ENCODE data around the gene CNTN2. TPM values are rescaled to one million over a fixed set of nuclear protein-coding genes. Genes with fewer than 3 reads are reported as not detected.

Gene CNTN2
- total RNA-seq, 1 donor from 2014 or later = 208 TPM

GRCh38 chr1:205016075-205016474 lies 26.9 kb upstream of the CNTN2 start:
- H3K4me1 Mint-ChIP-seq (ENCODE audit: low read depth, unreplicated experiment) = peaks cover 34% of the 10 kb centered on the region
- no peak overlapping the region for H3K27ac Mint-ChIP-seq (ENCODE audit: unreplicated experiment)
- H3K27me3 Mint-ChIP-seq (ENCODE audit: unreplicated experiment) = peaks cover 24% of the 10 kb centered on the region
- no peak for DNase-seq
- H3K36me3 Mint-ChIP-seq (ENCODE audit: unreplicated experiment) = peaks cover 7% of the 10 kb centered on the region
- no peak overlapping the region for H3K4me3 Mint-ChIP-seq (ENCODE audit: unreplicated experiment)
- TF ChIP-seq CTCF (IDR thresholded peaks at IDR 0.05; ENCODE audit: partially characterized antibody, unreplicated experiment) = no peak
- H3K9me3 Mint-ChIP-seq (ENCODE audit: unreplicated experiment) = peaks cover 24% of the 10 kb centered on the region

GRCh38 chr1:205016584-205016983 lies 26.4 kb upstream of the CNTN2 start:
- Mint-ChIP-seq H3K4me3 (ENCODE audit: unreplicated experiment) (no peak overlapping the region), H3K4me1 (ENCODE audit: low read depth, unreplicated experiment) (peaks cover 30% of the 10 kb centered on the region), H3K27me3 (ENCODE audit: unreplicated experiment) (peaks cover 24% of the 10 kb centered on the region), H3K9me3 (ENCODE audit: unreplicated experiment) (peaks cover 21% of the 10 kb centered on the region), H3K27ac (ENCODE audit: unreplicated experiment) (no peak overlapping the region), H3K36me3 (ENCODE audit: unreplicated experiment) (peaks cover 7% of the 10 kb centered on the region)
- no peak for TF ChIP-seq CTCF (IDR thresholded peaks at IDR 0.05; ENCODE audit: partially characterized antibody, unreplicated experiment)
- no peak for DNase-seq

GRCh38 chr1:205017001-205017400 lies 26.0 kb upstream of the CNTN2 start:
- no peak for TF ChIP-seq CTCF (IDR thresholded peaks at IDR 0.05; ENCODE audit: partially characterized antibody, unreplicated experiment)
- H3K27ac Mint-ChIP-seq (ENCODE audit: unreplicated experiment) = no peak overlapping the region
- peaks cover 7% of the 10 kb centered on the region for H3K36me3 Mint-ChIP-seq (ENCODE audit: unreplicated experiment)

DNA sequence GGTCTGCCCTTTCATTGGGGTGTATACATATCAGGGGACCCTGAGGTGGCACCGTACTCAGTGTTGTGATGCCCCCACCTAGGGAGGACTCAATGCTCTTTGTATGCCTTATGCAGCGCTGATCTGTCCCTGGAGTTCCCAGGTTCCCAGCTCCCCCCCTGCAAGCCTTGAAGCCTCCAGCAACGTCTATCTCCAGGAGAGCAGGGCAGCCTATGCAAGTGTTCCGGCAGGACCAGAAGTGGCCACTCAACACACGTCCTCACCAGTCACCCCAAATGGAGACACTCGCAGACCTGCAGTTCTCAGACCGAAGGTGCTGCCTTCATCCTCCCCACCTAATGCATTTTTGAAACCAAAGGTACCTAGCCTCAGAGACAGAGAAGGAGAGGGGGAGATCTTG lies 25.2 kb upstream of the CNTN2 start:
- Mint-ChIP-seq H3K27ac (ENCODE audit: unreplicated experiment) (no peak overlapping the region), H3K4me1 (ENCODE audit: low read depth, unreplicated experiment) (peaks cover 22% of the 10 kb centered on the region), H3K27me3 (ENCODE audit: unreplicated experiment) (peaks cover 23% of the 10 kb centered on the region), H3K4me3 (ENCODE audit: unreplicated experiment) (no peak overlapping the region), H3K9me3 (ENCODE audit: unreplicated experiment) (peaks cover 13% of the 10 kb centered on the region), H3K36me3 (ENCODE audit: unreplicated experiment) (peaks cover 7% of the 10 kb centered on the region)
- no peak for TF ChIP-seq CTCF (IDR thresholded peaks at IDR 0.05; ENCODE audit: partially characterized antibody, unreplicated experiment)
- DNase-seq = no peak

More at GRCh38 chr1:205017001-205017400, 26.0 kb upstream of the CNTN2 start:
- H3K4me1 Mint-ChIP-seq (ENCODE audit: low read depth, unreplicated experiment) = peaks cover 26% of the 10 kb centered on the region
- peaks cover 22% of the 10 kb centered on the region for H3K27me3 Mint-ChIP-seq (ENCODE audit: unreplicated experiment)
- no peak overlapping the region for H3K4me3 Mint-ChIP-seq (ENCODE audit: unreplicated experiment)
- peaks cover 17% of the 10 kb centered on the region for H3K9me3 Mint-ChIP-seq (ENCODE audit: unreplicated experiment)
- no peak for DNase-seq

DNA sequence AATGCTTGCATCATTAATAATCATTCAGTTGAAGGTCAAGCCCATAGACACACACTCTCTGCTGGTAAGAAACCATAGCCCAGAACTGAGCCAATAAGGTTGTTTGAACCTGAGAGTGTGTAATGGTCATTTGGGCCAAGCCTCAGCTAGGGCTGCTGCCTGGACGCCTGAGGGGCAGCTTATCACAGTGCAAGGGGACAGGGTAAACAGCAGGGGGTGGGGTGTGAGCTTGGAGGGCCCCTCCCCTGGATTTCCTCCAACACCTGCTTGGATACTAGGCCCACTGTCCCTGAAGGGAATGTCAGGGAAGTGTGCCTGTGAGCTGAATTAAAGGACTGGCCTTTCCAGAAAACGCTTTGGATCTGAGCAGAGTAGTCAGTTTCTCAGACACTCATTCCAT lies 24.6 kb upstream of the CNTN2 start:
- Mint-ChIP-seq H3K27me3 (ENCODE audit: unreplicated experiment) (peaks cover 23% of the 10 kb centered on the region), H3K27ac (ENCODE audit: unreplicated experiment) (no peak overlapping the region), H3K4me1 (ENCODE audit: low read depth, unreplicated experiment) (peaks cover 17% of the 10 kb centered on the region), H3K9me3 (ENCODE audit: unreplicated experiment) (peaks cover 13% of the 10 kb centered on the region), H3K36me3 (ENCODE audit: unreplicated experiment) (peaks cover 7% of the 10 kb centered on the region), H3K4me3 (ENCODE audit: unreplicated experiment) (no peak overlapping the region)
- no peak for TF ChIP-seq CTCF (IDR thresholded peaks at IDR 0.05; ENCODE audit: partially characterized antibody, unreplicated experiment)
- DNase-seq = no peak
